ENCODE measurements around the gene EIF2AK3.

The EIF2AK3 gene

GRCh38 chr2:88597168-88597567, 30.1 kb downstream of the EIF2AK3 start:
- TF ChIP-seq ZFX (IDR thresholded peaks at IDR 0.05): no peak
- TF ChIP-seq, protein P1, sequence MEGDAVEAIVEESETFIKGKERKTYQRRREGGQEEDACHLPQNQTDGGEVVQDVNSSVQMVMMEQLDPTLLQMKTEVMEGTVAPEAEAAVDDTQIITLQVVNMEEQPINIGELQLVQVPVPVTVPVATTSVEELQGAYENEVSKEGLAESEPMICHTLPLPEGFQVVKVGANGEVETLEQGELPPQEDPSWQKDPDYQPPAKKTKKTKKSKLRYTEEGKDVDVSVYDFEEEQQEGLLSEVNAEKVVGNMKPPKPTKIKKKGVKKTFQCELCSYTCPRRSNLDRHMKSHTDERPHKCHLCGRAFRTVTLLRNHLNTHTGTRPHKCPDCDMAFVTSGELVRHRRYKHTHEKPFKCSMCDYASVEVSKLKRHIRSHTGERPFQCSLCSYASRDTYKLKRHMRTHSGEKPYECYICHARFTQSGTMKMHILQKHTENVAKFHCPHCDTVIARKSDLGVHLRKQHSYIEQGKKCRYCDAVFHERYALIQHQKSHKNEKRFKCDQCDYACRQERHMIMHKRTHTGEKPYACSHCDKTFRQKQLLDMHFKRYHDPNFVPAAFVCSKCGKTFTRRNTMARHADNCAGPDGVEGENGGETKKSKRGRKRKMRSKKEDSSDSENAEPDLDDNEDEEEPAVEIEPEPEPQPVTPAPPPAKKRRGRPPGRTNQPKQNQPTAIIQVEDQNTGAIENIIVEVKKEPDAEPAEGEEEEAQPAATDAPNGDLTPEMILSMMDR (conservative IDR thresholded peaks at IDR 0.05): no peak
- H3K27ac ChIP-seq: no peak overlapping the region

- TF ChIP-seq, protein P1 (conservative IDR thresholded peaks at IDR 0.05): no peak
- no peak for TF ChIP-seq ZFX (IDR thresholded peaks at IDR 0.05)
- no peak overlapping the region for H3K27ac ChIP-seq
Observed at GRCh38 chr2:88596141-88596830, 31.0 kb downstream of the EIF2AK3 start.

GRCh38 chr2:88591698-88592097, 35.6 kb downstream of the EIF2AK3 start:
- no peak overlapping the region for H3K27ac ChIP-seq
- no peak for TF ChIP-seq ZFX (IDR thresholded peaks at IDR 0.05)
- TF ChIP-seq, protein P1 (conservative IDR thresholded peaks at IDR 0.05): no peak

DNA sequence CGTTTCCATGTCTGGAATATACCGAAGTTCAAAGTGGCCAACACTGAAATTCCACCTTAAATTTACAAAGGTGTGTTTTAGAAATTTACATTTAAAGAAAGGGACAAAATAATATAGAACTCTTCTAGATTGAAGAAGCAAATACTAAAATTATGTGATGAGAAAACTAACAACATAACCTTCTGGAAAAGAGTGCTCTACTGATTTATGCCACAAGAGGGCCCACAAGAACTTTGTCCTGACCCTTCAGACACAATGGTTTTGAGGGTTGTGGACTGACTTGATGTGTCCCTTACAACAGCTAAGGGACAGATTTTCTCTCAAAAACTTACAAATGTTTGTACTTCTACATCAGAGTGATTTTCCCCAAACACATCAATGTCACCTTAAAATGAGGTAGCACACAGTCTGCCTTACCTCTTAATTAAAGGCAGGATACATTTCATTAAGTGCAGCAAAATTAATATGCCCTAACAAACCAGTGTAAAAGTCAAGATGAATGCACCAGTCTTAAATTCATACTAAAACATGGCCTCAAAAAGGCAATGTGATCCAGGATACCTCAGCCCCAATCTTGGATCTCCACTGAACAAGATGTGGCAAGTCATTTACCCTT, 36.2 kb downstream of the EIF2AK3 start:
- TF ChIP-seq, protein P1 (conservative IDR thresholded peaks at IDR 0.05): peak; percentile 83
- no peak for TF ChIP-seq ZFX (IDR thresholded peaks at IDR 0.05)
- H3K27ac ChIP-seq: no peak overlapping the region

DNA sequence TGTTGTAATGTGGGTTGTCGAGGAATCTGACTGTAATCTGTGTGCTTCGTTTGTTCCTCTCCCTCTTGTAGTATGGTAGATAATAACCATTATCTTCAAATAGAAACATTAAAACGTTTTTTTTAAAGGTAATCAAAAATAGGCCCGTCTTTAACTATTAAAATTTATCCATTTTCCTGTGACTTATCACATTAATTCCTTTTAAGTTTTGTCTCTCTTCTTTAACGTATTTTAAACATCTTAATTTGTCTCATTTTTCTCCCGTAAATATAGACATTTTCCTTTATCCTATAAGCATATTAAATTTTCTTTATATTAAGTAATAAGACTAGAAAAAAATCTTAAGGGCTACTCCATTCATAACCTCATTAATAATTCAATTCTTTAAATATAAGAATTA, 41.3 kb downstream of the EIF2AK3 start:
- H3K27ac ChIP-seq: no peak overlapping the region
- TF ChIP-seq ZFX (IDR thresholded peaks at IDR 0.05): no peak

DNA sequence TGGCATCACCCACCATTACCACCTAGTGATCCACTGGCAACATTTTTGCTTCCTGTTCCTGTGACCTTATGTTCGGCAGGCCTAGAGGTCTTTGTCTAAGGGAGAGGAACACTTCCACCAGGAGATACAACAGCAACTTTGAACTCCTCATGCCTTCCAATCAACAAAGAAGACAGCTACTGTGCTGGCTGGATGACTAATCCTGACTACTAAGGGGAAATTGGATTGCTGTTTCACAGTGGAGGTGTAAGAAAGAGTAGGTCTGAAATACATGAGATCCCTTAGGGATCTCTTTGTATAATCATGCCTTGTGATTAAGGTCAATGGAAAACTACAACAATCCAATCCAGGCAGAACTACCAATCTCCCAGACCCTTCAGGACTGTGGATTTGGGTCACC, 45.2 kb downstream of the EIF2AK3 start:
- TF ChIP-seq, protein P1 (conservative IDR thresholded peaks at IDR 0.05): no peak
- no peak for TF ChIP-seq ZFX (IDR thresholded peaks at IDR 0.05)
- H3K27ac ChIP-seq: no peak overlapping the region

DNA sequence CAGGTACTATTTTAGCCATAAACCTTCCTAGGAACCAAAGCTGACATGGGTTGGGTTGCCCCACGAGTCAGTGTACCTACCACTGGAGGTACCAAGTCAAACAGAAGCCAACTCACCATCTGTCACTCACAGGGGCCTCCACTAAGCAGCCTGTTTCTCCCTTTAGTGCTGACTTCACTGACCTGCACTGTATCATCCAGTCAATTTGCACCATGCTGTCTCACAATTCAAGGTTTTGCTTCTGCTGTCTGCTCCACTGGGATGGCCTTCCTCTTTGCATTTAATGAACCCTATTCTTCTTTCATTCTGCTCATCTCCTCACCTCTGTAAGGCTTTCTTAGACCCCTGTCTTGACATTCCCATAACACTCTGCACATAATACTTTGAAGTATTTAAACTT, 47.2 kb downstream of the EIF2AK3 start:
- H3K27ac ChIP-seq: no peak overlapping the region
- TF ChIP-seq, protein P1 (conservative IDR thresholded peaks at IDR 0.05): no peak
- TF ChIP-seq ZFX (IDR thresholded peaks at IDR 0.05): no peak

DNA sequence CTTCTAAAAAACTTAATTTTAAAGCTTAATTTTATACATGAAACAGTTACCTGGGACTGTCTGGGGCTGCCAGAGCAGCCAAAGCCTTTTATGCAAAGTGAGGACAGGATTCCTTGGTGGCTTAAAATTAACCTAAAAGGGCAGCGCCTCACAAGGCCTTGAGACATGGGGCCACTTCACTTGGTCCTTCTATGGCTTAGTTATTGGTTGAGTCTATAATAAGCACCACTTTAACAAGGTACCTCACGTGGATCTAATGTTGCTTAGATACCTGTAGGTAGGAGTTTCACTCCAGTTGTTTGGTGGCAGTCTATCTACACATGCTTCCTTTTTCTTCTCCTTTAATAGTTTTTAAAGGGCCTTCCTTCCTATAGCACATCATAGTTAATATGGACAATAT, 51.6 kb downstream of the EIF2AK3 start:
- no peak overlapping the region for H3K27ac ChIP-seq
- TF ChIP-seq ZFX (IDR thresholded peaks at IDR 0.05): no peak
- TF ChIP-seq, protein P1 (conservative IDR thresholded peaks at IDR 0.05): no peak
